Thyroid gland (tissue), 4 donors: ENCODE measurements around the gene CITED2. TPM values are rescaled to one million over a fixed set of nuclear protein-coding genes. Genes with fewer than 3 reads are reported as not detected.

Source experiments
- DNase-seq, 2 donors: peaks; one replicate each; pipeline ENCODE4 v3.0.0-alpha.2; 2019
- H3K27ac ChIP-seq, 3 donors: fragments of 200-600 bp; sonication (generic); 1 replicate in 2 of 3; 2 replicates in 1 of 3; pipeline ENCODE4 v1.5.1; 2016 to 2019; ENCODE audit warnings: mild to moderate bottlenecking in 1 of 3, moderate library complexity in 1 of 3
- H3K27me3 ChIP-seq: fragments of 200-600 bp; sonication (generic); one replicate; pipeline ENCODE4 v1.5.1; 2019
- H3K36me3 ChIP-seq, 2 donors: fragments of 200-600 bp; sonication (generic); one replicate each; pipeline ENCODE4 v1.5.1; 2016 to 2019
- H3K4me1 ChIP-seq, 2 donors: fragments of 200-600 bp; sonication (generic); one replicate each; pipeline ENCODE4 v1.5.1; 2017 to 2019
- H3K4me3 ChIP-seq, 3 donors: fragments of 200-600 bp; sonication (generic); replicated peaks in 1 of 3; 1 replicate in 2 of 3; 2 replicates in 1 of 3; pipeline ENCODE4 v1.5.1; 2016; ENCODE audit warnings: mild to moderate bottlenecking in 1 of 3
- H3K9me3 ChIP-seq: fragments of 200-600 bp; sonication (generic); one replicate; pipeline ENCODE4 v1.5.1; 2017
- CTCF ChIP-seq, 6 experiments: fragments of 200-600 bp in 3 of 6; fragments of 450-650 bp in 3 of 6; sonication (generic) in 3 of 6; IDR thresholded peaks; one replicate each; pipeline ENCODE4 v1.5.1; 2016 to 2019; ENCODE audit warnings: antibody characterized with exemption in 6 of 6, mild to moderate bottlenecking in 2 of 6, inconsistent platforms in 1 of 6, moderate library complexity in 1 of 6
- POLR2A ChIP-seq, 2 donors: fragments of 450-650 bp; IDR thresholded peaks; one replicate each; pipeline ENCODE4 v1.6.1; 2017; ENCODE audit warnings: antibody characterized with exemption in 2 of 2, mild to moderate bottlenecking in 2 of 2, moderate library complexity in 1 of 2
- WGBS, 2 donors: methylation state at CpG; one replicate each; pipeline ENCODE4 v1.1.5; 2017; 5-methylcytosine and 5-hydroxymethylcytosine counted together
- intact Hi-C: fragments of 100-400 bp; cut with DNase I; formaldehyde crosslinking; loops from one replicate; pipeline ENCODE4 v1.15.1; 2023
- total RNA-seq, 4 donors: library from RNA; depleted of rRNA; stranded (reverse); fragments of >200 nt; gene quantifications; one replicate each; pipeline ENCODE4 v1.2.3, GENCODE V29; 2016

CITED2 gene
- total RNA-seq, 4 donors from 2014 or later = 178 to 354 (median 261) TPM

DNA sequence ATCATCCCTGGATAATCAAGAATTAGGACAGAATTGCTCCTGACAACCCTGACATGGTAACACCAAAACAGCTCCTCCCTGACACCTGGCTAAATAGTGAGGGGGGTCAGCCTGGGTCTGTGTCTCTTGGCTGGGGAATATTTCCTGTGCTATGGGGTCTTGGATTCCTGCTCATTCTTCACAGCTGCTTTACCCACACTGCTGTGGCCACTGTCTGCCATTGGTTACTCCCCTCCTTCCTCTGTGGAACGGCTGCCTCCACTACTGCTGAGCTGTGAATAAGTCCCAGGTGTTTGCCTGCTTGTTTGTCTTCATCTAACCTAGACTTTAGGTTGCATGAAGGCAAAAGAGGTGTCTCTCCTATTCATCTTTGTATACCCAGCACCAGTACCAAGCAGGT, 48.8 kb downstream of the CITED2 start:
- Histone ChIP-seq H3K27ac (no peak overlapping the region), H3K4me3 (no peak overlapping the region), H3K27me3 (no peaks in the 10 kb centered on the region), H3K36me3 (no peaks in the 10 kb centered on the region), H3K4me1 (peaks cover 0 to 6% of the 10 kb centered on the region in 2 donors), H3K9me3 (no peaks in the 10 kb centered on the region)
- TF ChIP-seq CTCF (IDR thresholded peaks at IDR 0.05) = no peak
- no peak for TF ChIP-seq POLR2A (IDR thresholded peaks at IDR 0.05)
- DNase-seq = no peak
- WGBS, 2 donors = 42 to 71% methylated on average over 1 of the region's 1 CpG
- intact Hi-C loops = no loop called here

- peaks cover 0 to 6% of the 10 kb centered on the region in 2 donors for H3K4me1 ChIP-seq
- DNase-seq = no peak
- no peaks in the 10 kb centered on the region for H3K9me3 ChIP-seq
- intact Hi-C loops = no loop called here
- no peak overlapping the region for H3K4me3 ChIP-seq
- H3K36me3 ChIP-seq = no peaks in the 10 kb centered on the region
- TF ChIP-seq POLR2A (IDR thresholded peaks at IDR 0.05) = no peak
- TF ChIP-seq CTCF (IDR thresholded peaks at IDR 0.05) = no peak
- no peaks in the 10 kb centered on the region for H3K27me3 ChIP-seq
- H3K27ac ChIP-seq = no peak overlapping the region
Measured at GRCh38 chr6:139325125-139325524, 49.3 kb downstream of the CITED2 start.

DNA sequence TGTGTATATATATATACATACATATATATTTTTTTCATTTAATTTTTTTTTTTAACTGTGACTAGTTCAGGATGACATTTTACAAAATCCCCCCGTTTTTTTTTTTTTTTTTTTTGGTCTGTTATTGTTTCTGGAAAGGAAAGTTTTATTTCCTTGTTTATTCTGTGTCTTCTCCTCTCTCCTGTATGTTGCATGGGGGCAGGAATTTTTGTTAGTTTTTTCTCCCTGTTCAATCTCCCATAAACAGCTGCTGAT, 50.2 kb downstream of the CITED2 start:
- H3K4me1 ChIP-seq = peaks cover 0 to 6% of the 10 kb centered on the region in 2 donors
- no peaks in the 10 kb centered on the region for H3K36me3 ChIP-seq
- no peak for DNase-seq
- no peak overlapping the region for H3K4me3 ChIP-seq
- H3K27me3 ChIP-seq = no peaks in the 10 kb centered on the region
- H3K9me3 ChIP-seq = no peaks in the 10 kb centered on the region
- 44 to 50% methylated on average over 1 of the region's 1 CpG for WGBS, 2 donors
- intact Hi-C loops = no loop called here
- peak overlapping the region in 1 of 3 donors; percentile 30 for H3K27ac ChIP-seq
- TF ChIP-seq POLR2A (IDR thresholded peaks at IDR 0.05) (no peak), CTCF (IDR thresholded peaks at IDR 0.05) (no peak)

DNA sequence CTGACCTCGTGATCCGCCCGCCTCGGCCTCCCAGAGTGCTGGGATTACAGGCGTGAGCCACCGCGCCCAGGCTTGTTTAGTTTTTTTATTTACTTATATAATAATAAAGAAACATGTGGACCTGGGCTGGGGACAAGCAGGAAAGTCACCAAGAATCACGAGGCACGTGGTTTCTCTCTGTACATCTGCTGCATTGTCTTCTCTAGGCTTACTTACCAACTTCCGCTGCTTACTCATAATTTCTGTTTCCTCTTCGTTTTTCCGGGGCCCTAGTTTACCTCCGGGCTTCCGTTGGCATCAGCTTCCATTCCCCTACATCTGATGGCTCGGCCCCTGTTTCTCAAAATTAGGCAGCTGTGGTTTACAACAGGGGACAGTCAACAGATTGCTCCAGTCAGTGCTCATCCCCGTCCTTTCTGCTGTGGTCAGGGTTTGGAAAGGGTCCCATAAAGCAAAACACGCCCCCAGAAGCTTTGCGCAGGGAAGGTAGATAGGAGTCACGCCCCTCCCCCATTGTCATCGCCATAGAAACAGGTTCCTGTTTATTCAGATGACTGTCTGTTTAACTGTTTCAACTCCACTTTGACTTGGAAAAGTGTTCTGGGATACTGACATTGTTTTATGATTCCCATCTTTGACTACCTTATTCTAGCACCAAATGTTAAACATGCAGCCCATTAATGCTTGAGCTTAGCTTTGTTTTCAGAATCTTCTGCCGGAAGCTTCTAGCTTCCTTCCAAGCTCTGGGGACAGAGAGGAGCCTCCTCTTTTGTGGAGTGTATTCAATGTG, 50.7 kb downstream of the CITED2 start:
- H3K9me3 ChIP-seq = no peaks in the 10 kb centered on the region
- intact Hi-C loops = no loop called here
- 53 to 61% methylated on average over 21 of the region's 21 CpGs for WGBS, 2 donors
- TF ChIP-seq POLR2A (IDR thresholded peaks at IDR 0.05) (peak in 1 of 2 donors; percentile 22), CTCF (IDR thresholded peaks at IDR 0.05) (no peak)
- H3K4me1 ChIP-seq = peaks cover 0 to 6% of the 10 kb centered on the region in 2 donors
- H3K27ac ChIP-seq = peak overlapping the region in 1 of 3 donors; percentile 30
- no peaks in the 10 kb centered on the region for H3K27me3 ChIP-seq
- DNase-seq = peak; percentile 37 to 41
- H3K36me3 ChIP-seq = no peaks in the 10 kb centered on the region
- no peak overlapping the region for H3K4me3 ChIP-seq

Other genes with a start within 250 kb of the CITED2 start
- gene HECA, start 239.6 kb downstream of the CITED2 start, total RNA-seq = 10 to 100 TPM; 23.6 to 42.0 (median 33.0) TPM
- gene TXLNB, start 82.7 kb downstream of the CITED2 start, total RNA-seq = 1 to 10 TPM in 1 of 4 donors, under 1 TPM in 3; 0.17 to 1.3 (median 0.32) TPM